SK-N-SH (cell line): ENCODE results near the gene FTCD.

Experiments
- CTCF ChIP-seq: fragments of 200-600 bp; sonication (generic); IDR thresholded peaks from 2 replicates; pipeline ENCODE4 v1.6.1; 2017; ENCODE audit warnings: antibody characterized with exemption, mild to moderate bottlenecking, moderate library complexity
- EZH2phosphoT487 ChIP-seq: fragments of 200-600 bp; sonication (generic); IDR thresholded peaks from 2 replicates; pipeline ENCODE4 v1.6.1; 2017; ENCODE audit warnings: low read depth, mixed run types, mild to moderate bottlenecking, antibody characterized with exemption, moderate library complexity, borderline replicate concordance
- MAX ChIP-seq: IDR thresholded peaks from 2 replicates; pipeline ENCODE4 v1.4.0; 2012; ENCODE audit warnings: low read depth
- NFIC ChIP-seq: IDR thresholded peaks from 2 replicates; pipeline ENCODE4 v1.4.0; 2012; ENCODE audit warnings: borderline replicate concordance
- RAD21 ChIP-seq: IDR thresholded peaks from 2 replicates; pipeline ENCODE4 v1.6.1; 2012; ENCODE audit warnings: mild to moderate bottlenecking, low read length
- REST ChIP-seq: IDR thresholded peaks from 2 replicates; pipeline ENCODE4 v1.6.1; 2012; ENCODE audit warnings: mild to moderate bottlenecking, low read depth, low read length, moderate library complexity
- RXRA ChIP-seq: IDR thresholded peaks from 2 replicates; pipeline ENCODE4 v1.4.0; 2012; ENCODE audit warnings: low read depth, mild to moderate bottlenecking, borderline replicate concordance
- TAF1 ChIP-seq: IDR thresholded peaks from 2 replicates; pipeline ENCODE4 v1.6.1; 2012; ENCODE audit warnings: low read depth, mild to moderate bottlenecking, low read length, moderate library complexity, borderline replicate concordance
- TCF12 ChIP-seq: IDR thresholded peaks from 2 replicates; pipeline ENCODE4 v1.4.0; 2012
- USF2 ChIP-seq: fragments of 150-350 bp; IDR thresholded peaks from 2 replicates; pipeline ENCODE4 v1.6.1; 2017; ENCODE audit warnings: antibody characterized with exemption, low read length, low read depth, borderline replicate concordance

- TF ChIP-seq RXRA (no peak), MAX (no peak), USF2 (no peak), REST (no peak), CTCF (no peak), EZH2phosphoT487 (no peak), TCF12 (no peak), TAF1 (no peak), RAD21 (no peak), NFIC (no peak)
Observed at GRCh38 chr21:46158666-46159300, 3.4 kb upstream of the FTCD start.
